ENCODE data around the gene DCTN4. TPM values are rescaled to one million over a fixed set of nuclear protein-coding genes. Genes with fewer than 3 reads are reported as not detected.

Gene DCTN4
- total RNA-seq, 1 experiment from 2014 or later: 51.9 TPM

- CTCF ChIA-PET: interaction anchor here (0.6 to 1.5 kb wide), 14 partner anchors 18 to 1827 kb away, joined by 3 to 8 read pairs (median 4); partner anchors contain the start of genes DCTN4 and RBM22
- Mint-ChIP-seq H3K36me3 (ENCODE audit: insufficient read depth, unreplicated experiment) (peaks cover 26% of the 10 kb centered on the region), H3K4me3 (ENCODE audit: low read depth, unreplicated experiment) (peak overlapping the region; percentile 43), H3K9me3 (ENCODE audit: low read depth, unreplicated experiment) (no peaks in the 10 kb centered on the region), H3K4me1 (ENCODE audit: low read depth, unreplicated experiment) (peaks cover 46% of the 10 kb centered on the region), H3K27me3 (ENCODE audit: unreplicated experiment) (no peaks in the 10 kb centered on the region), H3K27ac (ENCODE audit: unreplicated experiment) (peak overlapping the region; percentile 38)
- peak; percentile 68 for DNase-seq
- no peak for TF ChIP-seq CTCF (IDR thresholded peaks at IDR 0.05; ENCODE audit: unreplicated experiment)
- no TSS peak for BruUV-seq (replicated peaks)
- intact Hi-C loops (cut with micrococcal nuclease; ENCODE audit: unreplicated experiment): no loop called here
Measured at GRCh38 chr5:150783422-150783928, 24.7 kb upstream of the DCTN4 start.

- no peak overlapping the region for H3K4me3 Mint-ChIP-seq (ENCODE audit: low read depth, unreplicated experiment)
- no peaks in the 10 kb centered on the region for H3K27me3 Mint-ChIP-seq (ENCODE audit: unreplicated experiment)
- H3K36me3 Mint-ChIP-seq (ENCODE audit: insufficient read depth, unreplicated experiment): peaks cover 30% of the 10 kb centered on the region
- CTCF ChIA-PET: no interaction called here
- BruUV-seq (replicated peaks): no TSS peak
- H3K4me1 Mint-ChIP-seq (ENCODE audit: low read depth, unreplicated experiment): peaks cover 46% of the 10 kb centered on the region
- no peak overlapping the region for H3K27ac Mint-ChIP-seq (ENCODE audit: unreplicated experiment)
- intact Hi-C loops (cut with micrococcal nuclease; ENCODE audit: unreplicated experiment): no loop called here
- no peaks in the 10 kb centered on the region for H3K9me3 Mint-ChIP-seq (ENCODE audit: low read depth, unreplicated experiment)
- DNase-seq: no peak
- no peak for TF ChIP-seq CTCF (IDR thresholded peaks at IDR 0.05; ENCODE audit: unreplicated experiment)
Measured at GRCh38 chr5:150782850-150783249, 24.0 kb upstream of the DCTN4 start.

- peaks cover 46% of the 10 kb centered on the region for H3K4me1 Mint-ChIP-seq (ENCODE audit: low read depth, unreplicated experiment)
- H3K27me3 Mint-ChIP-seq (ENCODE audit: unreplicated experiment): no peaks in the 10 kb centered on the region
Measured at GRCh38 chr5:150781706-150782614, 23.1 kb upstream of the DCTN4 start.

GRCh38 chr5:150780816-150781221, 22.0 kb upstream of the DCTN4 start:
- Mint-ChIP-seq H3K4me3 (ENCODE audit: low read depth, unreplicated experiment) (no peak overlapping the region), H3K4me1 (ENCODE audit: low read depth, unreplicated experiment) (peaks cover 46% of the 10 kb centered on the region), H3K27me3 (ENCODE audit: unreplicated experiment) (no peaks in the 10 kb centered on the region), H3K36me3 (ENCODE audit: insufficient read depth, unreplicated experiment) (peaks cover 30% of the 10 kb centered on the region), H3K9me3 (ENCODE audit: low read depth, unreplicated experiment) (no peaks in the 10 kb centered on the region), H3K27ac (ENCODE audit: unreplicated experiment) (no peak overlapping the region)
- no peak for DNase-seq
- CTCF ChIA-PET: no interaction called here
- no peak for TF ChIP-seq CTCF (IDR thresholded peaks at IDR 0.05; ENCODE audit: unreplicated experiment)
- intact Hi-C loops (cut with micrococcal nuclease; ENCODE audit: unreplicated experiment): no loop called here
- no TSS peak for BruUV-seq (replicated peaks)

More at GRCh38 chr5:150781706-150782614, 23.1 kb upstream of the DCTN4 start:
- TF ChIP-seq CTCF (IDR thresholded peaks at IDR 0.05; ENCODE audit: unreplicated experiment): no peak
- intact Hi-C loops (cut with micrococcal nuclease; ENCODE audit: unreplicated experiment): no loop called here
- peak overlapping the region; percentile 11 for H3K27ac Mint-ChIP-seq (ENCODE audit: unreplicated experiment)
- no peaks in the 10 kb centered on the region for H3K9me3 Mint-ChIP-seq (ENCODE audit: low read depth, unreplicated experiment)
- no TSS peak for BruUV-seq (replicated peaks)
- peaks cover 30% of the 10 kb centered on the region for H3K36me3 Mint-ChIP-seq (ENCODE audit: insufficient read depth, unreplicated experiment)
- CTCF ChIA-PET: no interaction called here
- H3K4me3 Mint-ChIP-seq (ENCODE audit: low read depth, unreplicated experiment): no peak overlapping the region
- no peak for DNase-seq
